HG02981 (cell line): ENCODE measurements around the gene TUBA4A.
A peak's percentile ranks its signal among the peaks of the same experiment; 100 is the strongest.

Experiments used
- ATAC-seq: cut with Tn5 transposase; IDR thresholded peaks from one replicate; pipeline ENCODE4 v1.9.1; 2021; ENCODE audit warnings: mild to moderate bottlenecking, moderate library complexity; ENCODE audit not compliant: unreplicated experiment

Gene TUBA4A

DNA sequence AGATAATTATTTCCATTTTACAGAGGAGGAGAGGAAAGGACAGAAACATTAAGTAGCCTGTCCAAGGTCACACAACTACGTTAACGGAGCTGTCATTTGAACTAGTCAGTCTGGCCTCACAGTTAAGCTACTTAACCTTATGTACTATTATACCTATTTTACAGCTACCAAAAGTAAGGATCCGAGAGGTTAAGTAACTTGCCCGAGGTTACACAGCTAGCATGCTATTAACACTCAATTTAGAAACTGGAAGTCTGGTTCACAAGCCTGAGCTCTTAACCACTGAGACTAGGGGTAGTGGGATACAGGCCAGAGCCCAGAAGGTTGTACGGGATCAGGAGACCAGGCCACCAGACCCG, 8.9 kb downstream of the TUBA4A start:
- ATAC-seq: no peak

DNA sequence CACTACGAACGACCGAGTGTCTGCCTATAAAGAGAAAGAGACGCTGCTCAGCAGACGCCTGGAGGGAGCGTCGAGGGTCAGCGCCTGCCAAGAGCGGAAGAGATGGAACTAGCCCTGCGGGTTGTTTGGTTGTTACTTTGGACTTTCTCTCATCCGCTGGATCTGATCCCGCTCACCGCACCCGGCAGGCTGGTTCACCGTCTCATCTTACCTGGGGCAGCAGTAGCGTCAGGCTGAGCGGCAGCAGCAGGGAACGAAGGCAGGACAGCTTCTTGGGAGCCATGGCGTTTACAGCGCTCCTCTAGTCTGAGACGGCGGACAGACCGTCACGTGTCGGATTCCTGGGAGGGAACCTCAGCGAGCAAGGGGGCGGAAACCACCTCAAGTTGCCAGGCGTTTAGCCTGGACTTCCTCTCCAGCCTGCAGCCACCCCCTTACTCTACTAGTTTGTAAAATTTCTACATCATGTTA, 10.4 kb downstream of the TUBA4A start:
- no peak for ATAC-seq

GRCh38 chr2:219234331-219234730, 19.4 kb downstream of the TUBA4A start:
- no peak for ATAC-seq

GRCh38 chr2:219230059-219230540, 23.6 kb downstream of the TUBA4A start:
- peak; percentile 16 for ATAC-seq

DNA sequence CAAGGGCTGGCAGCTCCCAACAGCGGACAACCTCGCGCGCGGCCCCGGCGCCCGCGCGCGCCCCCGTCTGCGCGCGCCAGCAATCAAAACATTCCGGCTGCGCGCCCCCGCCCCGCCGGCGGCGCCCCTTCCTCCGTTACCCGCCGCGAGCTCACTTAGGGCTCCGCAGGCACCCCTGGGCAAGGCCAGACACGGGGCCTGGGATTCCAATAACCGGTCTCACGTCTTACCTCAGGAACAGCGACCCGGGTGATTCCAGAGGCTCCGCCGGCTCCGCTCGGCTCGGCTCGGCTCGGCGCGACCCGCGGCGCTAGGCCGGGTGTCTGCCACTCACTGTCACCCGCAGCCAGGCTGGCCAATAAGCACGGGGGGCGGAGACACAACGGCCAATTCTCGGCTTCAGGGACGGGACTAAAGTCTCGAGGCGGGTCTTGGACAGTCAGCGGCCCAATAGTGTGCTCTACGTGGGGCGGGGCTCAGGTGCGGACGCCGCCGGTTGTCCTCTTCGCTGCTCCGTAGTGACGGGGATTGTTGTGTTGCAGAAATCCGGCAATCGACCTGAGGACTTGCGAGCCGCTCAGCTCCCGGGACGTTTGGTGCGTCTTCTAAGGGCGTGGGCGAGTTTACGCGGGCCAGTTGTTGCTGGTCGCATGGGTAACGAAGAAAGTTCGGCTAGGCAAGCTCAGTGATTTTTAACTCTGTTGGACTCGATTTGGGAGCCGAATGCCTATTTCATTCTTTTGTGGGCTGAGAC, 24.2 kb downstream of the TUBA4A start, which contains the start of the genes ANKZF1 and ATG9A:
Gene ANKZF1, plus strand, starts transcription at position 502 of the 754 bp plus-strand sequence. CDS start 452 bp downstream, outside the sequence.
Gene ATG9A, minus strand, starts transcription at position 332 of the 754 bp plus-strand sequence. CDS start 1,612 bp downstream, outside the sequence.
- ATAC-seq: peak; percentile 96

DNA sequence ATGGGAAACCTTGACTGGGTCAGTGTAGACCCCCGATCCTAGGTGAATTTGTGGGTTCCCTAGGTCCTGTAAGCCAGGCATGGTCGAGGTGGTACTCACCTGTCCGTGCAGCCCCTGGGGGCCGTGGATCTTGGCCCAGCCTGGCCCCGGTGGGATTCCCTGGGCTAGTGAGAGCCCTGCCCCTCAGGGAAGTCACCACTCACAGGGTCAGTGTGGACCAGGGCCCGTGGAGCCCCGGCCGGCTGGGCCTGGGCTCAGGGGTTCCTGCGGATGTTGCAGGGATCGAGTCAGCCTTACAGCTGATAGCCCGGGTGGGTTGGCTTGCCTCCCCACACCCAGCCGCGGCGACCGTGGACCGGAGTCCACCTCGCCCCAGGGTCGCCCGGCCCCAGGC, 24.8 kb downstream of the TUBA4A start:
- no peak for ATAC-seq

- ATAC-seq: no peak
Observed at GRCh38 chr2:219228041-219228910, 25.4 kb downstream of the TUBA4A start.

DNA sequence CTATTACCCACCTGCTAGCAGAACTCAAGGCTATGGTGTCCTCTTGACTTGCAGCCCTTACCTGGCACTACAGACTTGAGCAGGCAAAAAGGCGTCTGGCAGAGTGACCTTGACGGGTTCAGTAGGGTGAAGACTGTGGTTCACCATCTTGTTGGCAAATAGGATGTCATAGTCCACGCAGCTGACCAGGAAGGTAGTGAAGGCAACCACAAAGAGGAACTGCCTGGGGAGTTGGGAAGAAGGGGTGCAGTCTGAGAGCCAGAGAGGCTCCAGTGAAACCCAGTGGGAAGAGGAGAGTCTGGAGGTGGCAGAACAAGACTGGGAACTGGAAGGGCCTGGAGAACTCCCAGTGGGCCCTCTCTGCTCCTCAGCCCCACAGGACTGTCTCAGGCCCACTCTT, 28.4 kb downstream of the TUBA4A start:
- ATAC-seq: no peak

- no peak for ATAC-seq
Observed at GRCh38 chr2:219223831-219224610, 29.7 kb downstream of the TUBA4A start.

DNA sequence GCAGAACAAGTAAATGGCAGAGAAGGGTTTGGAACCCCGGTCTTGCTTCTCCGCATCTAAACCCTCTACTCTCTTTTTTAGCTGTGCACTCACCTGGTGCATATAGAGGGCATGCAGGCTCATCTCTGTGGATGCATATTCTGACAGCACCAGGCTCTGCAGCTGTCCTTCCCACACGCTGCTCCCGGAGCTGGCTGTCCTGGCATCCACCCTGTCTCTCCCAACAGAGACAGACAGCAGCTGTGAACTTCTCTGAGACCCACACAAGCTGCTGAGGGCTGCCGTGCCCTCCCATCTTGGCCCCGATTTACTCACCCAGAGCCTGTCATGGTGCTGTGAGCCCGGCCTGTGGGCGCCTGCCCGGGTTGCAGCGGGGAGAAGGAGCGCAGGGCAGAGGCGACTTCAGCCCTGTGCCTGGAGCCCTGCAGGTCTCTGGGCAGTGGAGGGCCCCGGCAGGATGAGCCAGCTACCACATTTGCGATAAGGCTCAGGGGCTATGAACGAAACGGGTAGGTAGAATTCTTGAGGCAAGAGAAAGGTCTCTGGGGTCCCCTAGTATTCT, 31.7 kb downstream of the TUBA4A start:
- ATAC-seq: no peak

DNA sequence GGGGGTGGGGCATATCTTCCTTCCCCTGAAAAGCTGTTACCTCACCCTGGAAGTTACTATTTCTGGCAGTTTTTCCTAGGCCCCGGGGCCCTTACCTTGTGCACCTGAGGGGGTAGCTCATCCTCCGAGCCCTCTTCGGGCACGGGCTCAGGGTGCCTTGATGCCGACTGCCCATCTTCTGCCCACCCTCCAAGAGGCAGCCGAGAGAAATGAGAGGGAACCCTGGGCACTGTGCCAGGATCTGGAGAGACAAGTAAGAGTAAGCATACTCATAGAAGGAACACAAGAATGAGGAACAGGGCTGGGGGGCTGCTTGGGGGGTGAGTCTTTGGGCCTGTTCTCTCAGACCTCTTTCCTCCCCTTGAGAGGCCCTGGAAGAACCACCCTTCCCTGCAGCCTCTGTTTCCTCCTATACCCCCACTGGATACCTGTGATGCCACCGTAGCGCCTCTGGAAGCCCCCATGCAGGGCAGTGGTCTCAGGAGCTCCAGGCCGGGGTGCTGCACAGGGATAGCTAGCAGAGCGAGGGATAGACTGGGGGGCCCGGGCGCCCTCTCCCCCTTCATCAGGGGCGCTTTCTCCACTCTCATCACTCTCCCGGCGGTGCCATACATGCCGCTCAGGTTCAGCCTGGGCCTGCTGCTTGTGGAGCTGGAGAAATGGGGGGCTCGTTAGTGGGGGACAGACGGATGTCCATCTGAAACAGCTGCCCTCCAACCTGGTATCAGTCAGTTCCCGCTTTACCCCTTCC, 32.9 kb downstream of the TUBA4A start:
- ATAC-seq: no peak

DNA sequence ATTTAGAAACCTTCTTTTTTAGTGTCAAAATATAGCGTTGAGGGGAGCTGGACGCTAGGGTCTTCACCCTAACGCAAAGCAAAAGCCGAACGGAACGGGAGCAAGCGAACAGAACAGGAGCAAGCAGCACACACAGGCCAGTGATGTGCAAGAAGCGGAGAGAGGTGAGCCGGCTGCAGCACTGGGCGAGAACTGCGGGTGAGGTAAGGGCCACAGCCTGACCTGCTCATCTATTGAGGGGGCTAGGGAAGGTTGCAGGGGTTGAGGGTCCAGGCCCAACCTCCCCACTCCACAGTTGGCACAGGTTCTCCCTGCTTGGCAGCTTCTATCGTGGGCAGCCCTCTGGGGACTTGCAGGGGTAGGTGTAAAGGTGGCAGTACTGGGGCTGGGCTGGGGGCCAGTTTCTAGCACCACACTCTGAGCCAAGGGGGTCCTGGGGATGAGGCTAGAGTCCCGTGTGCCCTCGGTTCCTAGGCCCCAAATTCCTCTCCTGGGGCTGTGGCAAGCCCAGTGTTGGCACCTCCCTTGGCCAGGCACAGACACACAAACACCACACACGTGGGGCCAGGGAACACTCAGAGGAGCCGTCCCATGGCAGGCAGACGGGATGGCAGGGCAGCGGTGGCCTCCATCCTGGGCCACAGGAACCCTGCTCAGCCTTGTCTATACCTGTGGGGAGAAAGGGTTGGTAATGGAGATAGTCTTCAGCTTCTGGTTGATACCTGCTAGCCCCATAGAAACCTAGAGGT, 33.8 kb downstream of the TUBA4A start:
- ATAC-seq: no peak

DNA sequence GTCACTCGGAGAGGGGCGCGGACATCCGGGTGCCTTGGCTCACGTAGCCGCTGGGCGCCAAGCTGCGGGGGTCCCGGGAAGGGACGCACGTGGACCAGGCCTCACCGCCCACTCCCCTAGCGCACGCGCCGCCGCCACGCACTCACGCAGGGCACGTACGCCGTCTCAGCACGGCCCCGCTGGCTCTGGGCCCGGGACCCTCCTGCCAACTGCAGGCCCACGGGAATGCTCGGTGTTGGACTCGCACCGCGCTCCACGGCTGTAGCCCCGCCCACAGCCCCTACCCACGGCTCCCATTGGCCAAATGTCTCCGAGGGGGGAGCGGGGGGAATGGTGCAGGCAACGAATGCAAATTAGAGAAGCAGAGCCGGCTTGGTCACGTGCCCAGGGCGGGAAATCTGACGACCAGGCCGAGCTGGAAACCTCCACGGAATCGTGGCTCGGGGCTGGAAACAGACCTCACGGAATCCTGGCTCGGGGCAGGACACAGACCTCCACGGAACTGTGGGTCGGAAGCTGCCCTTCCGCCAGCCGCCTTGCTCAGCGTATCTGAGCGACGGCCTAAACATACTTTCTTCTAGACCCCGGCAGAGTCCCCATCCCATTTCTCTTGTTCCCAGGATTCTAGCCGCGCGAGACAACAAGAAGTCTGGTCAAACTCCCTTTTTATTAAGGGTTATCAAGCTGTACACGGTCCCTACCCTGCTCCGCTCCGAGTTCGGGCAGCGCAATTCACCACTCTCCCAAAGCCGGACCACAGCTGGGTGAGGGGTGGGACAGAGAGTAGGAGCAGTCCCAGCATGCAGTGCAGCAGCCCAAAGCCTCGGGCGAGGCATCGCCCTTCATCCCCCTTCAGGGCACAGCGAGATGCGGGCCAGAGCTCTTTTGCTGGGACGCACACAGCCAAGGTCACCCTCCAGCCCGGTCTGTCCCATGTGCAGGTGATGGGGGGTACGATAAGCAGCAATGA, 34.7 kb downstream of the TUBA4A start, which contains the start of gene ABCB6:
Gene ABCB6, minus strand, starts transcription at position 227 of the 970 bp plus-strand sequence. CDS start 285 bp downstream, outside the sequence.
- ATAC-seq: peak; percentile 78

GRCh38 chr2:219218217-219218731, 35.4 kb downstream of the TUBA4A start:
- peak; percentile 18 for ATAC-seq

GRCh38 chr2:219216535-219216915, 37.2 kb downstream of the TUBA4A start:
- no peak for ATAC-seq

GRCh38 chr2:219215871-219216534, 37.7 kb downstream of the TUBA4A start:
- no peak for ATAC-seq

DNA sequence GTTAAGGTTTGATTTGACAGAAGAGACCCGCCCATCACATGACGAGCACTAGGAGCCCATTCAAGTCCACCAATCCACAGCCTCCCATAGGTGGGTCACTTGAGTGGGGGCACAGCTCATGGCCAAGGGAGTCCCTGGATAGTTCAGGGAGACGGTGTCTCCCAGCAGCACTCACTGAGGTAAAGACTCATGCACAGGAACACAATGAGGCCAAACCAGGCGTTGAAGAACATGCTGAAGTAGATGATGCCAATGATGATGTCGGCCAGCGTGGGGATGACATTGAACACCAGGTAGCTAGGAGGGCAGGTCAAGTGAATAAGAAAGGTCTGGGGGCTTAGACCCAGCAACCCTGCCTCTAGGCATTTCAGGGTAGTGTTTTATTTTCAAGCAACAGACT, 38.9 kb downstream of the TUBA4A start:
- ATAC-seq: no peak
